ENCODE data around the gene PHKG2. TPM values are rescaled to one million over a fixed set of nuclear protein-coding genes. Genes with fewer than 3 reads are reported as not detected.

The PHKG2 gene
- total and polyA plus RNA-seq, 2 donors = 22.1 to 53.8 TPM

DNA sequence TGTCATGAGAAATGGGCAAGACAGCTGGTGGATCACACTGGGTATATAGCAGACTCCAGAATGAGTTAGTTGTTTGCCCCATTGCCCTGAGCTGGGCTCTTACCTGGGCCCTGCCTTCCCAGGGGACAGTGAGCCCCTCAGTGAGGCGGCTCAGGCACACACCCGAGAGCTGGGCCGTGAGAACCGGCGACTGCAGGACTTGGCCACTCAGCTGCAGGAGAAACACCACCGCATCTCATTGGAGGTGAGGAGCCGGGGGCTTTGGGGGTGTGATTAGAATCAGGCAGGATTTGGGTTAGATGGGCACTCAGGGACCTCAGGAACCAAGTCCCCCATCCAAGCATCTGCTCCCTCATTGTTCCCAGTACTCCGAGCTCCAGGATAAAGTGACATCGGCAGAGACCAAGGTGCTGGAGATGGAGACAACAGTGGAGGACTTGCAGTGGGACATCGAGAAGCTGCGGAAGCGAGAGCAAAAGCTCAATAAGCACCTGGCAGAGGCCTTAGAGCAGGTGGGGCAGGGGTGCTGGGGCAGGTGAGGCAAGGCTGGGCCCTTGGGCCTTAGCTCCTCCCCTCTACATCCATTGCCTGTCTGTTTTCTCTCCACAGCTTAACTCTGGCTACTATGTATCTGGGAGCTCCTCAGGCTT lies 16.7 kb downstream of the PHKG2 start:
- Histone ChIP-seq H3K4me1 (ENCODE audit: control insufficient read depth in 2 of 2, insufficient read depth in 2 of 2, low read length in 2 of 2) (peaks cover 8 to 22% of the 10 kb centered on the region in 2 donors), H3K4me3 (ENCODE audit: low read length in 2 of 2) (no peak overlapping the region), H3K9me3 (ENCODE audit: control insufficient read depth in 2 of 2, insufficient read depth in 1 of 2, low read length in 1 of 2) (no peaks in the 10 kb centered on the region), H3K36me3 (ENCODE audit: control insufficient read depth in 2 of 2, insufficient read depth in 2 of 2, low read length in 1 of 2) (peaks cover 61 to 65% of the 10 kb centered on the region in 2 donors), H3K27ac (ENCODE audit: low read depth in 1 of 2, low read length in 1 of 2) (no peak overlapping the region), H3K27me3 (ENCODE audit: control insufficient read depth in 2 of 2, insufficient read depth in 1 of 2, low read length in 1 of 2) (no peaks in the 10 kb centered on the region)
- WGBS = over 99% methylated on average over 12 of the region's 12 CpGs
- no peak for DNase-seq (ENCODE audit: low read depth in 6 of 9, low spot score in 9 of 9)

DNA sequence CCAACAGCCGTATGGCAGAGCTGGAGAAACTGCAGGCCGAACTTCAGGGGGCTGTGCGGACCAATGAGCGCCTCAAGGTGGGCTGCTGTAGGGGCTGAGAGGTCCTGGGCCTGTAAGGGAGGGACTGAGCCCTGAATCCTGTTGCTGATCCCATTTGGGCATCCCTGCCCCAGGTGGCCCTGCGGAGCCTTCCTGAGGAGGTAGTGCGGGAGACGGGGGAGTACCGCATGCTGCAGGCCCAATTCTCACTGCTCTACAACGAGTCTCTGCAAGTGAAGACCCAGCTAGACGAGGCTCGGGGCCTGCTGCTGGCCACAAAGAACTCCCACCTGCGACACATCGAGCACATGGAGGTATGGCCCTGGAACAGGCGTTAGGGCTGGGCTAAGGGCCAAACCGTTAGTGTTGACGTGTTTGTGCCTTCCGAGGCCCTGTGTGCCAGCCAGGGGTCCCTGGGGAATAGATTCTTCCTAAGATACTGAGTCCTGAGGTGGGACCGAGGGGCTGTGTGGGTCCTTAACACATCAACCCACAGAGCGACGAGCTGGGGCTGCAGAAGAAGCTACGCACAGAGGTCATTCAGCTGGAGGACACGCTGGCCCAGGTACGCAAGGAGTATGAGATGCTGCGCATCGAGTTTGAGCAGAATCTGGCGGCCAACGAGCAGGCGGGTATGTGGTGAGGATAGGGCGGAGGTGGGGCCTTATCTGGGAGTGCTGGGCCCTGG lies 18.1 kb downstream of the PHKG2 start:
- peaks cover 75 to 77% of the 10 kb centered on the region in 2 donors for H3K36me3 ChIP-seq (ENCODE audit: control insufficient read depth in 2 of 2, insufficient read depth in 2 of 2, low read length in 1 of 2)
- no peaks in the 10 kb centered on the region for H3K27me3 ChIP-seq (ENCODE audit: control insufficient read depth in 2 of 2, insufficient read depth in 1 of 2, low read length in 1 of 2)
- no peak overlapping the region for H3K27ac ChIP-seq (ENCODE audit: low read depth in 1 of 2, low read length in 1 of 2)
- no peak overlapping the region for H3K4me3 ChIP-seq (ENCODE audit: low read length in 2 of 2)
- peaks cover 8 to 13% of the 10 kb centered on the region in 2 donors for H3K4me1 ChIP-seq (ENCODE audit: control insufficient read depth in 2 of 2, insufficient read depth in 2 of 2, low read length in 2 of 2)
- DNase-seq (ENCODE audit: low read depth in 6 of 9, low spot score in 9 of 9) = no peak
- 98% methylated on average over 29 of the region's 29 CpGs for WGBS
- no peaks in the 10 kb centered on the region for H3K9me3 ChIP-seq (ENCODE audit: control insufficient read depth in 2 of 2, insufficient read depth in 1 of 2, low read length in 1 of 2)

DNA sequence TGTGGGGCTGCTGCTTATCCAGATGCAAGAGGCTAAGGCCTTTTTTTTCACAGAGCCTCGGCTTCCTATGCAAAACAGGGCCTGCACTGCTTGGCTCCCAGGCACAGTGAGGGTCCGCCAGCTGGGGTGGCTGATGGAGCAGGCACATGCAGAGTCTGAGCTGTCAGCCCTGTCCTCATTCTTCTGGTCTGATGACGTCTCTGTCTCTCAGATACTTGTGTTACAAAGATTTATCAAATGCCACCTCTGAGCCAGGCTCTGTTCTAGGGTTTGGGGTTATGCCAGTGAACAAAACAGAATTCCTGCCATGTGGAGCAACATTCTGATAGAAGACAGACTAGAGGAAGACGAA lies 18.7 kb downstream of the PHKG2 start:
- peaks cover 8 to 10% of the 10 kb centered on the region in 2 donors for H3K4me1 ChIP-seq (ENCODE audit: control insufficient read depth in 2 of 2, insufficient read depth in 2 of 2, low read length in 2 of 2)

DNA sequence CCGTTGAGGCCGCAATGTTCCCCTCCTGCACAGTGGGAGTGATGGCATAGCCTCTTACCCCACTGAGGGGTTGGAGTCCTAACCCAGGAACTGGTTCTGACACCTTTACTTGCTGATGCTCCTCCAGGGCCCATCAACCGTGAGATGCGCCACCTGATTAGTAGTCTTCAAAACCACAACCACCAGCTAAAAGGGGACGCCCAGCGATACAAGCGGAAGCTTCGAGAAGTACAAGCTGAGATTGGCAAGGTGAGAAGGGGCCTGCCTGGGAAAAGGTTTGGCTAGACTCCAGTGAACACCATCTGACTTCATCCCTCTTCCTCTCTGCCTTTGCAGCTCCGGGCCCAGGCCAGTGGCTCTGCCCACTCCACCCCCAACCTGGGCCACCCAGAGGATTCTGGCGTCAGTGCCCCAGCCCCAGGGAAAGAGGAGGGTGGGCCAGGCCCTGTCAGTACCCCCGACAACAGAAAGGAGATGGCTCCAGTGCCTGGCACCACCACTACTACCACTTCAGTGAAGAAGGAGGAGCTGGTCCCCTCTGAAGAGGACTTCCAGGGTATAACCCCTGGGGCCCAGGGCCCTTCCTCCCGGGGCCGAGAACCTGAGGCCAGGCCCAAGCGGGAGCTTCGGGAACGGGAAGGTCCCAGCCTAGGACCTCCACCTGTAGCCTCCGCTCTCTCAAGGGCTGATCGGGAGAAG lies 19.7 kb downstream of the PHKG2 start:
- 97% methylated on average over 18 of the region's 18 CpGs for WGBS
- Histone ChIP-seq H3K9me3 (ENCODE audit: control insufficient read depth in 2 of 2, insufficient read depth in 1 of 2, low read length in 1 of 2) (no peaks in the 10 kb centered on the region), H3K27ac (ENCODE audit: low read depth in 1 of 2, low read length in 1 of 2) (no peak overlapping the region), H3K27me3 (ENCODE audit: control insufficient read depth in 2 of 2, insufficient read depth in 1 of 2, low read length in 1 of 2) (no peaks in the 10 kb centered on the region), H3K4me1 (ENCODE audit: control insufficient read depth in 2 of 2, insufficient read depth in 2 of 2, low read length in 2 of 2) (peaks cover 6% of the 10 kb centered on the region in 2 donors), H3K4me3 (ENCODE audit: low read length in 2 of 2) (no peak overlapping the region), H3K36me3 (ENCODE audit: control insufficient read depth in 2 of 2, insufficient read depth in 2 of 2, low read length in 1 of 2) (peaks cover 90 to 92% of the 10 kb centered on the region in 2 donors)
- DNase-seq (ENCODE audit: low read depth in 6 of 9, low spot score in 9 of 9) = no peak

More for the DNA sequence above, 18.7 kb downstream of the PHKG2 start:
- H3K27ac ChIP-seq (ENCODE audit: low read depth in 1 of 2, low read length in 1 of 2) = no peak overlapping the region
- no peaks in the 10 kb centered on the region for H3K9me3 ChIP-seq (ENCODE audit: control insufficient read depth in 2 of 2, insufficient read depth in 1 of 2, low read length in 1 of 2)
- no peak overlapping the region for H3K4me3 ChIP-seq (ENCODE audit: low read length in 2 of 2)
- no peaks in the 10 kb centered on the region for H3K27me3 ChIP-seq (ENCODE audit: control insufficient read depth in 2 of 2, insufficient read depth in 1 of 2, low read length in 1 of 2)
- peaks cover 80 to 82% of the 10 kb centered on the region in 2 donors for H3K36me3 ChIP-seq (ENCODE audit: control insufficient read depth in 2 of 2, insufficient read depth in 2 of 2, low read length in 1 of 2)
- DNase-seq (ENCODE audit: low read depth in 6 of 9, low spot score in 9 of 9) = no peak
- WGBS = 98% methylated on average over 4 of the region's 4 CpGs

DNA sequence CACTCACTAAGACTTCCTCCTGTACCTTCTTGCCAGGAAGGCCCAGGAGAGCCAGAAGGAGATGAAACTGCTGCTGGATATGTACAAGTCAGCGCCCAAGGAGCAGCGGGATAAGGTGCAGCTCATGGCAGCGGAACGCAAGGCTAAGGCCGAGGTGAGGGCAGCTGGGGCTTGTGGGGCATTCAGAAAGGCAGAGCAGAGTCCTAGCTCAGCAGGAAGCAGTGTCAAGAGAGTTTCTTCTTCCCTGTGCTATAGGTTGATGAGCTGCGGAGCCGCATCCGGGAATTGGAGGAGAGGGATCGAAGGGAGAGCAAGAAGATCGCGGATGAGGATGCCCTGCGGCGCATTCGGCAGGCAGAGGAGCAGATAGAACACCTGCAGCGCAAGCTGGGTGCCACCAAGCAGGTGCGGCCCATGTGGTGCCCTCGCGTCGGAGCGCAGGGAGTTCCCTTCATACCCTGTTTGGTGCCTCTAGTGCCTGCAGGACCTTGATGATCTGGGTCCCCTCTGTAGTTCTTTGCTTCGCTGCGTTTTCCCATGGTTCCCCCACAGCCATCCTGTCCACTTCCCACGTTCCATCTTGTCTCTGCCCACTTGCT lies 20.5 kb downstream of the PHKG2 start:
- no peaks in the 10 kb centered on the region for H3K27me3 ChIP-seq (ENCODE audit: control insufficient read depth in 2 of 2, insufficient read depth in 1 of 2, low read length in 1 of 2)
- no peak for DNase-seq (ENCODE audit: low read depth in 6 of 9, low spot score in 9 of 9)
- H3K4me3 ChIP-seq (ENCODE audit: low read length in 2 of 2) = no peak overlapping the region
- whole genome bisulfite sequencing = 98% methylated on average over 23 of the region's 23 CpGs
- no peaks in the 10 kb centered on the region for H3K9me3 ChIP-seq (ENCODE audit: control insufficient read depth in 2 of 2, insufficient read depth in 1 of 2, low read length in 1 of 2)
- H3K36me3 ChIP-seq (ENCODE audit: control insufficient read depth in 2 of 2, insufficient read depth in 2 of 2, low read length in 1 of 2) = peaks cover 93% of the 10 kb centered on the region in 2 donors
- no peaks in the 10 kb centered on the region for H3K4me1 ChIP-seq (ENCODE audit: control insufficient read depth in 2 of 2, insufficient read depth in 2 of 2, low read length in 2 of 2)
- no peak overlapping the region for H3K27ac ChIP-seq (ENCODE audit: low read depth in 1 of 2, low read length in 1 of 2)

DNA sequence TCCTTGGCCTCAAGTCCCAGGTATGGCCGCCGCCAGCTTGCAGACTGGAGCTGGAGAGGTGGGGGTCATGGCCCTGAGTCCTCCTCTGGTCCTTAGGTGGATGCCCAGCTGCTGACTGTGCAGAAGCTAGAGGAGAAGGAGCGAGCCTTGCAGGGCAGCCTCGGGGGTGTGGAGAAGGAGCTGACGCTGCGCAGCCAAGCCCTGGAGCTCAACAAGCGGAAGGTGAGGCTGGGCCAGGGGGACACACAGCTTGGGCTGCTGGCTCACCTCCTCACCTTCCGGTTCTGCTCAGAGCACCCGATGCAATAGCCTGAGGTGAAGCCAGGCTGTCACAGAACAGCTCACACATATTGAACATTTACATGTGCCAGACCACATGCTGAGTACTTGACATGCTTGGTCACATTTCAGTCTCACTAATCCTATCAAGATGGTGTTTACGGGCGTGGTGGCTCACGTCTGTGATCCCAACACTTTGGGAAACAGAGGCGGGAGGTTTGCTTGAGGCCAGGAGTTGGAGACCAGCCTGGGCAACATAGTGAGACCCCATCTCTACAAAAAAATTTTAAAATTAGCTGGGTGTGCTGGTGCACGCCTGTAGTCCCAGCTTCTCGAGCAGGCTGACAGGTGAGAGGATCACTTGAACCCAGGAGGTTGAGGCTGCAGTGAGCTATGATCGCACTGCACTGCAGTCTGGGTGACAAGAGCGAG lies 21.3 kb downstream of the PHKG2 start:
- no peaks in the 10 kb centered on the region for H3K4me1 ChIP-seq (ENCODE audit: control insufficient read depth in 2 of 2, insufficient read depth in 2 of 2, low read length in 2 of 2)
- no peaks in the 10 kb centered on the region for H3K27me3 ChIP-seq (ENCODE audit: control insufficient read depth in 2 of 2, insufficient read depth in 1 of 2, low read length in 1 of 2)
- peaks cover 93 to 94% of the 10 kb centered on the region in 2 donors for H3K36me3 ChIP-seq (ENCODE audit: control insufficient read depth in 2 of 2, insufficient read depth in 2 of 2, low read length in 1 of 2)
- DNase-seq (ENCODE audit: low read depth in 6 of 9, low spot score in 9 of 9) = no peak
- H3K4me3 ChIP-seq (ENCODE audit: low read length in 2 of 2) = no peak overlapping the region
- H3K27ac ChIP-seq (ENCODE audit: low read depth in 1 of 2, low read length in 1 of 2) = no peak overlapping the region
- H3K9me3 ChIP-seq (ENCODE audit: control insufficient read depth in 2 of 2, insufficient read depth in 1 of 2, low read length in 1 of 2) = no peaks in the 10 kb centered on the region
- WGBS = 98% methylated on average over 17 of the region's 17 CpGs

DNA sequence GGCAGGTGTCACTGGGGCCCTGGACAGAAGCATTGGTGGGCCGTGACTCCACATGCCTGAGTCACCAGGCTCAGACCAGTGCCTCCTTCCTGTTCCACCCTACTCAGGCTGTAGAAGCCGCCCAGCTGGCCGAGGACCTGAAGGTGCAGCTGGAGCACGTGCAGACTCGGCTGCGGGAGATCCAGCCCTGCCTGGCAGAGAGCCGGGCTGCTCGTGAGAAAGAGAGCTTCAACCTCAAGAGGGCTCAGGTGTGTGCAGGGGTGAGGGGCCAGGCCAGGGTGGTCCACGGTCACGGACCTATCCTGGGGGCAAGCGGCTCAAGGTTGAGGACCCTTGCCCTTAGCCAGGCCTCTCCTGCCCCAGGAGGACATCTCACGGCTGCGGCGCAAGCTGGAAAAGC lies 23.5 kb downstream of the PHKG2 start:
- 97% methylated on average over 14 of the region's 14 CpGs for WGBS
- Histone ChIP-seq H3K36me3 (ENCODE audit: control insufficient read depth in 2 of 2, insufficient read depth in 2 of 2, low read length in 1 of 2) (peaks cover 76 to 77% of the 10 kb centered on the region in 2 donors), H3K9me3 (ENCODE audit: control insufficient read depth in 2 of 2, insufficient read depth in 1 of 2, low read length in 1 of 2) (no peaks in the 10 kb centered on the region), H3K4me3 (ENCODE audit: low read length in 2 of 2) (no peak overlapping the region), H3K4me1 (ENCODE audit: control insufficient read depth in 2 of 2, insufficient read depth in 2 of 2, low read length in 2 of 2) (peaks cover 13 to 15% of the 10 kb centered on the region in 2 donors), H3K27me3 (ENCODE audit: control insufficient read depth in 2 of 2, insufficient read depth in 1 of 2, low read length in 1 of 2) (peaks cover 0 to 15% of the 10 kb centered on the region in 2 donors), H3K27ac (ENCODE audit: low read depth in 1 of 2, low read length in 1 of 2) (no peak overlapping the region)
- DNase-seq (ENCODE audit: low read depth in 6 of 9, low spot score in 9 of 9) = no peak

DNA sequence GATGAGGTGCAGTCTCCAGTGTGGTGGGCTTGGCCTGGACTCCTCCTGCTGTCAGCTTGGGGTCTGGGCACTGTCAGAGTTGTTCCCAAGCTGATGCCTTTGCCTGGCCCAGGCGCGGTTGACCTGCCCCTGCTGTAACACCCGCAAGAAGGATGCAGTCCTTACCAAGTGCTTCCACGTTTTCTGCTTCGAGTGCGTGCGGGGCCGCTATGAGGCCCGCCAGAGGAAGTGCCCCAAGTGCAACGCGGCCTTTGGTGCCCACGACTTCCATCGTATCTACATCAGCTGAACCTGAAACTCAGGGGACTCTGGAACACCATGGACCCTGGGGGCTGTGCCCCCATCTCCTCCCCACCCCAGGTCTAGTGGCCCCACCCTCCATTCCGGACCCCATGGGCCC lies 25.6 kb downstream of the PHKG2 start:
- peaks cover 0 to 16% of the 10 kb centered on the region in 2 donors for H3K27me3 ChIP-seq (ENCODE audit: control insufficient read depth in 2 of 2, insufficient read depth in 1 of 2, low read length in 1 of 2)
- 88% methylated on average over 14 of the region's 14 CpGs for WGBS
- H3K36me3 ChIP-seq (ENCODE audit: control insufficient read depth in 2 of 2, insufficient read depth in 2 of 2, low read length in 1 of 2) = peaks cover 56 to 59% of the 10 kb centered on the region in 2 donors
- no peak overlapping the region for H3K4me3 ChIP-seq (ENCODE audit: low read length in 2 of 2)
- no peak for DNase-seq (ENCODE audit: low read depth in 6 of 9, low spot score in 9 of 9)
- peaks cover 13 to 18% of the 10 kb centered on the region in 2 donors for H3K4me1 ChIP-seq (ENCODE audit: control insufficient read depth in 2 of 2, insufficient read depth in 2 of 2, low read length in 2 of 2)
- no peaks in the 10 kb centered on the region for H3K9me3 ChIP-seq (ENCODE audit: control insufficient read depth in 2 of 2, insufficient read depth in 1 of 2, low read length in 1 of 2)
- H3K27ac ChIP-seq (ENCODE audit: low read depth in 1 of 2, low read length in 1 of 2) = no peak overlapping the region
